ENCODE data around the gene UST.

GRCh38 chr6:148837941-148838340, 91.1 kb downstream of the UST start:
- no peak for TF ChIP-seq CTCF (IDR thresholded peaks at IDR 0.05)
- no peak for TF ChIP-seq POLR2AphosphoS5 (IDR thresholded peaks at IDR 0.05)
- TF ChIP-seq POLR2A (IDR thresholded peaks at IDR 0.05) = no peak
- no peak for TF ChIP-seq EP300 (IDR thresholded peaks at IDR 0.05)
